Coronary artery (tissue), 2 donors: Measurements from ENCODE around the gene LRRC45.

Experiments used
- DNase-seq: peaks from one replicate; pipeline ENCODE4 v3.0.0-alpha.2; 2017; ENCODE audit warnings: low spot score
- H3K27ac ChIP-seq, 2 donors: fragments of 200-600 bp; sonication (generic); one replicate each; pipeline ENCODE4 v1.5.1; 2016 to 2019
- H3K4me3 ChIP-seq: fragments of 200-600 bp; sonication (generic); 2 replicates; pipeline ENCODE4 v1.5.1; 2016; ENCODE audit warnings: mild to moderate bottlenecking, moderate library complexity
- CTCF ChIP-seq: fragments of 200-600 bp; sonication (generic); IDR thresholded peaks from one replicate; pipeline ENCODE4 v1.5.1; 2019; ENCODE audit warnings: antibody characterized with exemption

LRRC45 gene

GRCh38 chr17:82021900-82022309, 1.2 kb upstream of the LRRC45 start:
- DNase-seq: no peak
- H3K4me3 ChIP-seq: peak overlapping the region; percentile 95
- no peak for TF ChIP-seq CTCF
- H3K27ac ChIP-seq: peak overlapping the region in 1 of 2 donors; percentile 36

- TF ChIP-seq CTCF: no peak
- peak within 1 kb of the TSS; percentile 36 to 83 for H3K27ac ChIP-seq
- H3K4me3 ChIP-seq: peak within 1 kb of the TSS; percentile 98
- no peak for DNase-seq
These were observed 660 bp upstream of the LRRC45 start, which contains the start of gene CENPX for GRCh38 chr17:82022310-82022980. CENPX (minus strand) TSS chr17:82022878; CDS start chr17:82022861, 17 bp downstream.

- DNase-seq: no peak
- peak overlapping the region; percentile 98 for H3K4me3 ChIP-seq
- no peak for TF ChIP-seq CTCF
- peak overlapping the region in 1 of 2 donors; percentile 65 for H3K27ac ChIP-seq
These were observed 539 bp downstream of the LRRC45 start for GRCh38 chr17:82023447-82024241.

- Histone ChIP-seq H3K4me3 (no peak overlapping the region), H3K27ac (no peak overlapping the region)
- DNase-seq: no peak
- TF ChIP-seq CTCF: no peak
These were observed 1.8 kb downstream of the LRRC45 start for GRCh38 chr17:82024859-82025258.

GRCh38 chr17:82025401-82026107, 2.4 kb downstream of the LRRC45 start:
- Histone ChIP-seq H3K27ac (no peak overlapping the region), H3K4me3 (no peak overlapping the region)
- no peak for TF ChIP-seq CTCF
- no peak for DNase-seq

GRCh38 chr17:82028246-82028645, 5.1 kb downstream of the LRRC45 start:
- Histone ChIP-seq H3K27ac (no peak overlapping the region), H3K4me3 (no peak overlapping the region)
- no peak for DNase-seq
- TF ChIP-seq CTCF: no peak
